ENCODE results near the gene CMTM5. TPM values are rescaled to one million over a fixed set of nuclear protein-coding genes. Genes with fewer than 3 reads are reported as not detected.
"Not testable (repeated sequence)": the region's sequence is repeated elsewhere in the genome, so short reads cannot be mapped to it uniquely, and the experiment has no call there.

Gene CMTM5
- total RNA-seq, 1 donor from 2014 or later: not detected

GRCh38 chr14:23415821-23416778, 39.3 kb downstream of the CMTM5 start:
- DNase-seq (ENCODE audit: extremely low spot score, unreplicated experiment): no peak
- H3K27ac Mint-ChIP-seq (ENCODE audit: unreplicated experiment): no peak overlapping the region
- H3K9me3 Mint-ChIP-seq (ENCODE audit: unreplicated experiment): no peaks in the 10 kb centered on the region
- TF ChIP-seq, protein P1, sequence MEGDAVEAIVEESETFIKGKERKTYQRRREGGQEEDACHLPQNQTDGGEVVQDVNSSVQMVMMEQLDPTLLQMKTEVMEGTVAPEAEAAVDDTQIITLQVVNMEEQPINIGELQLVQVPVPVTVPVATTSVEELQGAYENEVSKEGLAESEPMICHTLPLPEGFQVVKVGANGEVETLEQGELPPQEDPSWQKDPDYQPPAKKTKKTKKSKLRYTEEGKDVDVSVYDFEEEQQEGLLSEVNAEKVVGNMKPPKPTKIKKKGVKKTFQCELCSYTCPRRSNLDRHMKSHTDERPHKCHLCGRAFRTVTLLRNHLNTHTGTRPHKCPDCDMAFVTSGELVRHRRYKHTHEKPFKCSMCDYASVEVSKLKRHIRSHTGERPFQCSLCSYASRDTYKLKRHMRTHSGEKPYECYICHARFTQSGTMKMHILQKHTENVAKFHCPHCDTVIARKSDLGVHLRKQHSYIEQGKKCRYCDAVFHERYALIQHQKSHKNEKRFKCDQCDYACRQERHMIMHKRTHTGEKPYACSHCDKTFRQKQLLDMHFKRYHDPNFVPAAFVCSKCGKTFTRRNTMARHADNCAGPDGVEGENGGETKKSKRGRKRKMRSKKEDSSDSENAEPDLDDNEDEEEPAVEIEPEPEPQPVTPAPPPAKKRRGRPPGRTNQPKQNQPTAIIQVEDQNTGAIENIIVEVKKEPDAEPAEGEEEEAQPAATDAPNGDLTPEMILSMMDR (IDR thresholded peaks at IDR 0.05): no peak
- H3K4me3 Mint-ChIP-seq (ENCODE audit: unreplicated experiment): no peak overlapping the region
- no peaks in the 10 kb centered on the region for H3K4me1 Mint-ChIP-seq (ENCODE audit: unreplicated experiment)
- peaks cover 22% of the 10 kb centered on the region for H3K27me3 Mint-ChIP-seq (ENCODE audit: unreplicated experiment)
- H3K36me3 Mint-ChIP-seq (ENCODE audit: unreplicated experiment): no peaks in the 10 kb centered on the region

DNA sequence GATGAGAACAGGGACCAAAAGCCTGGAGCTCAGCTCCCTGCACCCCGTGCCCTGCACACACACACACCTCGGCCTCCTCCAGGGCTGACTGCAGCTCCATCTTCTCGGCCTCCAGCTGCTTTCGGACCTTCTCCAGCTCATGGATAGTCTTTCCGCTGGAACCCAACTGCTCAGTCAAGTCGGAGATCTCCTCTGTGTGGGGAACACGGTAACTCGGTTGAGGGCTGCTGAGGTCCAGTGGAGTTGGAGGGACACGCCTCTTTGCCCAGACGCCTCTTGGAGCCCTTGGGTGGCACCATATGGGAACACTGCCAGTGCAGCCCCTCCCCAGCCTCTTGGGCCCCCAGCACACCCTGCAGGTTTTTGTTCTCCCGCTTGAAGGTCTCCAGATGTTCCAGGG, 40.0 kb downstream of the CMTM5 start:
- Mint-ChIP-seq H3K9me3 (ENCODE audit: unreplicated experiment) (no peaks in the 10 kb centered on the region), H3K4me3 (ENCODE audit: unreplicated experiment) (no peak overlapping the region), H3K36me3 (ENCODE audit: unreplicated experiment) (no peaks in the 10 kb centered on the region), H3K4me1 (ENCODE audit: unreplicated experiment) (no peaks in the 10 kb centered on the region), H3K27me3 (ENCODE audit: unreplicated experiment) (peaks cover 19% of the 10 kb centered on the region), H3K27ac (ENCODE audit: unreplicated experiment) (no peak overlapping the region)
- DNase-seq (ENCODE audit: extremely low spot score, unreplicated experiment): no peak
- TF ChIP-seq, protein P1 (IDR thresholded peaks at IDR 0.05): no peak

DNA sequence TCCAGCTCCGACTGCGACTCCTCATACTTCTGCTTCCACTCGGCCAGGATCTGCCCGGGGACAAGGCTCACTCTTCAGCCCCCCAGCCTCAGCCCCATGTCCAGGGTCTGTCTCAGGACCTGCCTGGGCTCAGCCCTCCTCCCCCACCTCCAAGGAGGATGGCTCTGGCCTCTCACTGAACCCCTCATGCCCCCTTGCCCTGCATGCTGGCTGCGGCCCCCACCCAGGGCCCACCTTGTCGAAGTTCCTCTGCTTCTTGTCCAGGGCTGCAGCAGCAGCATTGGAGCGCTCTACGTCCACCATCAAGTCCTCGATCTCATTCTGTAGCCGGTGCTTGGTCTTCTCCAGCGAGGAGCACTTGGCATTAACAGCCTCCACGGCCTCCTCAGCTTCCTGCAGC, 40.4 kb downstream of the CMTM5 start:
- DNase-seq (ENCODE audit: extremely low spot score, unreplicated experiment); H3K4me3 Mint-ChIP-seq (ENCODE audit: unreplicated experiment); H3K9me3 Mint-ChIP-seq (ENCODE audit: unreplicated experiment); H3K4me1 Mint-ChIP-seq (ENCODE audit: unreplicated experiment); H3K27ac Mint-ChIP-seq (ENCODE audit: unreplicated experiment); H3K36me3 Mint-ChIP-seq (ENCODE audit: unreplicated experiment): not testable (repeated sequence)
- H3K27me3 Mint-ChIP-seq (ENCODE audit: unreplicated experiment): peaks cover 18% of the 10 kb centered on the region

DNA sequence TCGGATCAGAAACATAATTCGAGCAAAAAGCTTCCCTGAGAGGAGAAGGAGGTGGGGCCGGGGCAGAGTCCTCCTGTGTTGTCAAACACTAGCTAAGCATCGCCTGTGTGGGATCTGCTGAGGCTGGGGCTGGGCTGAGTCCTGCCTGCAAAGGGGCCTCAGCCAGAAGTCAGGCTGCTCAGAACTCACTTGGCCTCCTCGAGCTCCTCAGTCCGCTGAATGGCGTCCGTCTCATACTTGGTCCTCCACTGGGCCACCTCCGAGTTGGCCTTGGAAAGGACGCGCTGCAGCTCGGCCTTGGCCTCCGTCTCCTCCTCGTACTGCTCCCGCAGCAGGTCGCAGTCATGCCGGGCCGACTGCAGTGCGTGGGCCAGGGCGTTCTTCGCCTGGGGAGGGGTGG, 41.2 kb downstream of the CMTM5 start:
- no peak for DNase-seq (ENCODE audit: extremely low spot score, unreplicated experiment)
- TF ChIP-seq, protein P1 (IDR thresholded peaks at IDR 0.05): no peak
- no peaks in the 10 kb centered on the region for H3K36me3 Mint-ChIP-seq (ENCODE audit: unreplicated experiment)
- H3K4me1 Mint-ChIP-seq (ENCODE audit: unreplicated experiment): no peaks in the 10 kb centered on the region
- H3K27ac Mint-ChIP-seq (ENCODE audit: unreplicated experiment): no peak overlapping the region
- H3K4me3 Mint-ChIP-seq (ENCODE audit: unreplicated experiment): no peak overlapping the region
- H3K9me3 Mint-ChIP-seq (ENCODE audit: unreplicated experiment): no peaks in the 10 kb centered on the region
- H3K27me3 Mint-ChIP-seq (ENCODE audit: unreplicated experiment): peaks cover 14% of the 10 kb centered on the region

- H3K4me3 Mint-ChIP-seq (ENCODE audit: unreplicated experiment); H3K36me3 Mint-ChIP-seq (ENCODE audit: unreplicated experiment); DNase-seq (ENCODE audit: extremely low spot score, unreplicated experiment); H3K27ac Mint-ChIP-seq (ENCODE audit: unreplicated experiment); H3K9me3 Mint-ChIP-seq (ENCODE audit: unreplicated experiment); H3K4me1 Mint-ChIP-seq (ENCODE audit: unreplicated experiment): not testable (repeated sequence)
- H3K27me3 Mint-ChIP-seq (ENCODE audit: unreplicated experiment): peaks cover 17% of the 10 kb centered on the region
Measured at GRCh38 chr14:23419646-23420045, 42.8 kb downstream of the CMTM5 start.

- no peak overlapping the region for H3K27ac Mint-ChIP-seq (ENCODE audit: unreplicated experiment)
- H3K4me3 Mint-ChIP-seq (ENCODE audit: unreplicated experiment): no peak overlapping the region
- no peaks in the 10 kb centered on the region for H3K4me1 Mint-ChIP-seq (ENCODE audit: unreplicated experiment)
- H3K27me3 Mint-ChIP-seq (ENCODE audit: unreplicated experiment): peaks cover 17% of the 10 kb centered on the region
- TF ChIP-seq, protein P1 (IDR thresholded peaks at IDR 0.05): no peak
- no peak for DNase-seq (ENCODE audit: extremely low spot score, unreplicated experiment)
- H3K36me3 Mint-ChIP-seq (ENCODE audit: unreplicated experiment): no peaks in the 10 kb centered on the region
- H3K9me3 Mint-ChIP-seq (ENCODE audit: unreplicated experiment): no peaks in the 10 kb centered on the region
Measured at GRCh38 chr14:23421594-23421993, 44.7 kb downstream of the CMTM5 start.

Measured in osteocyte (in vitro differentiated cells).